Measurements from ENCODE around the gene RTKN.

RTKN gene

DNA sequence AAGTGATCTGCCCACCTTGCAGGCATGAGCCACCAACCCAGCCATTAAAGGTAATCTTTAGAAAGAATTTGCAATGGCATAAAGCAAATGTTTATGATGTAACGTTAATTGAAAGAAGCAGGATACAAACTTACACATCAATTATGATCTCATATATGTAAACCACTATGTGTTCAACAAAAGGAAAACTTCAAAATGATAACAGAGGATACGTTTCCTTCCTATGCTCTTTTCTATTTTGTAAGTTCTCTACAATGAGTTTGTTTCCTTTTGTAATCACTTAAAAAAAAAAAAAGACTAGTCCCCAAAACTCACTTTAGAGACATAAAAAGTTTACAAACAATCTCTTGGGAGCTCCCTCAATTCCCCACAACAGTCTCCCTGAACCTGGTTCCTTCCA, 21.7 kb downstream of the RTKN start:
- H3K36me3 ChIP-seq (ENCODE audit: insufficient read depth, low read length) = peaks cover 2% of the 10 kb centered on the region; the same call in 1 of the 2 replicates
- H4K20me1 ChIP-seq (ENCODE audit: insufficient read depth, low read length, poor library complexity, severe bottlenecking) = no peaks in the 10 kb centered on the region
- no peaks in the 10 kb centered on the region for H3K27me3 ChIP-seq (ENCODE audit: insufficient read depth, low read length, poor library complexity, severe bottlenecking)
- peaks cover 22% of the 10 kb centered on the region for H3K4me1 ChIP-seq (ENCODE audit: insufficient read depth, low read length, poor library complexity, severe bottlenecking)
- H3K4me2 ChIP-seq (ENCODE audit: low read depth, low read length, poor library complexity, severe bottlenecking) = peak overlapping the region; percentile 94
- no peak overlapping the region for H3K9ac ChIP-seq (ENCODE audit: low read depth, low read length, poor library complexity, severe bottlenecking)
- TF ChIP-seq, protein P1, sequence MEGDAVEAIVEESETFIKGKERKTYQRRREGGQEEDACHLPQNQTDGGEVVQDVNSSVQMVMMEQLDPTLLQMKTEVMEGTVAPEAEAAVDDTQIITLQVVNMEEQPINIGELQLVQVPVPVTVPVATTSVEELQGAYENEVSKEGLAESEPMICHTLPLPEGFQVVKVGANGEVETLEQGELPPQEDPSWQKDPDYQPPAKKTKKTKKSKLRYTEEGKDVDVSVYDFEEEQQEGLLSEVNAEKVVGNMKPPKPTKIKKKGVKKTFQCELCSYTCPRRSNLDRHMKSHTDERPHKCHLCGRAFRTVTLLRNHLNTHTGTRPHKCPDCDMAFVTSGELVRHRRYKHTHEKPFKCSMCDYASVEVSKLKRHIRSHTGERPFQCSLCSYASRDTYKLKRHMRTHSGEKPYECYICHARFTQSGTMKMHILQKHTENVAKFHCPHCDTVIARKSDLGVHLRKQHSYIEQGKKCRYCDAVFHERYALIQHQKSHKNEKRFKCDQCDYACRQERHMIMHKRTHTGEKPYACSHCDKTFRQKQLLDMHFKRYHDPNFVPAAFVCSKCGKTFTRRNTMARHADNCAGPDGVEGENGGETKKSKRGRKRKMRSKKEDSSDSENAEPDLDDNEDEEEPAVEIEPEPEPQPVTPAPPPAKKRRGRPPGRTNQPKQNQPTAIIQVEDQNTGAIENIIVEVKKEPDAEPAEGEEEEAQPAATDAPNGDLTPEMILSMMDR (conservative IDR thresholded peaks at IDR 0.05; ENCODE audit: low read length) = no peak
- no peak for TF ChIP-seq EZH2phosphoT487 (IDR thresholded peaks at IDR 0.05; ENCODE audit: borderline replicate concordance)
- H3K9me2 ChIP-seq (replicated peaks; ENCODE audit: low read depth, low read length) = no peaks in the 10 kb centered on the region
- H2AFZ ChIP-seq (ENCODE audit: low read length) = no peak overlapping the region
- H3K4me3 ChIP-seq (ENCODE audit: low read length, poor library complexity, severe bottlenecking) = no peak overlapping the region
- peaks cover 14% of the 10 kb centered on the region; the same call in 1 of the 2 replicates for H3K79me2 ChIP-seq (ENCODE audit: insufficient read depth, low read length)
- H3F3A ChIP-seq (ENCODE audit: low read depth) = no peaks in the 10 kb centered on the region
- no peaks in the 10 kb centered on the region for H3K9me3 ChIP-seq (ENCODE audit: insufficient read depth, low read depth, low read length)

DNA sequence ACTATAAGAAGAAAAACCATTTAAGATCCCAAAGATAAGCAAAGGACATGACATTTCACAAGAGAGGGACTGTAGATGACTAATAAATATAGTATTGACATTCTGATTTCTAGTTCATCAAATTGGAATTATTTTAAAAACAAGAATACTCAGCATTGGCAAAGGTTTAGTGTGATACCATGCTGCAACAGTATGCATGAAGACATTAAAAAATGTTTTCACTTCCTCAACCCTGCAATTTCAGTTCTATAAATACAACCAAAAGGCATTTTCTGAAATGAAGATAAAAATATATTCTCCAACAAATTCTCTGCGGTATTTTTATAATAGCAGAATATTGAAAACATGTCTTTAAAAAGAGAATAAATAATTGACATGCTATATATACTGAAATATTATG, 22.4 kb downstream of the RTKN start:
- Histone ChIP-seq H4K20me1 (ENCODE audit: insufficient read depth, low read length, poor library complexity, severe bottlenecking) (no peaks in the 10 kb centered on the region), H3K9me2 (replicated peaks; ENCODE audit: low read depth, low read length) (no peaks in the 10 kb centered on the region), H3K9ac (ENCODE audit: low read depth, low read length, poor library complexity, severe bottlenecking) (no peak overlapping the region), H3K27me3 (ENCODE audit: insufficient read depth, low read length, poor library complexity, severe bottlenecking) (no peaks in the 10 kb centered on the region), H3K4me2 (ENCODE audit: low read depth, low read length, poor library complexity, severe bottlenecking) (no peak overlapping the region), H3K9me3 (ENCODE audit: insufficient read depth, low read depth, low read length) (no peaks in the 10 kb centered on the region), H3K4me1 (ENCODE audit: insufficient read depth, low read length, poor library complexity, severe bottlenecking) (peaks cover 22% of the 10 kb centered on the region), H3F3A (ENCODE audit: low read depth) (no peaks in the 10 kb centered on the region), H3K36me3 (ENCODE audit: insufficient read depth, low read length) (no peaks in the 10 kb centered on the region), H2AFZ (ENCODE audit: low read length) (no peak overlapping the region), H3K79me2 (ENCODE audit: insufficient read depth, low read length) (peaks cover 14% of the 10 kb centered on the region; the same call in 1 of the 2 replicates), H3K4me3 (ENCODE audit: low read length, poor library complexity, severe bottlenecking) (no peak overlapping the region)
- TF ChIP-seq, protein P1 (conservative IDR thresholded peaks at IDR 0.05; ENCODE audit: low read length) = no peak
- TF ChIP-seq EZH2phosphoT487 (IDR thresholded peaks at IDR 0.05; ENCODE audit: borderline replicate concordance) = no peak

DNA sequence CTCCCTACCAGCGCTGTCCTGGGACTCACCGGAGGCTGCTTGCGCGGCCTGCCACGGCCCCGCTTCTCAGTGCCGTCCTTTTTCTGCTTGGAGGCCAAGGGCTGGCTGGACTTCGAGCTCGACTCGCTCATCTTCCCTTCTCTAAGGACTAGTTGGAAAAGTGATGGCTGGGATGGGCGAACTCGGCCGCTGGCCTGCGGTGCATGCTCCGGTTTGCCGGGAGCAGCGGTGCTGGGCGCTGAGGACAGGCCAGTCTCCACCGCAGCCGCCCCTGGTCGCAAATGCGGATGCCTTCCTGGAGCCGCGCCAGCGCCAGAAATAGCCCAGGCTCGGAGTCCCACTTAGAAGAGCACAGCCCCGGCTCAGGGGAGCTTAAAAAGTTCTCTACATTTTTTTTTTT, 23.4 kb downstream of the RTKN start:
- no peak overlapping the region for H3K4me3 ChIP-seq (ENCODE audit: low read length, poor library complexity, severe bottlenecking)
- no peak overlapping the region for H2AFZ ChIP-seq (ENCODE audit: low read length)
- H3K27me3 ChIP-seq (ENCODE audit: insufficient read depth, low read length, poor library complexity, severe bottlenecking) = no peaks in the 10 kb centered on the region
- no peaks in the 10 kb centered on the region for H3K9me3 ChIP-seq (ENCODE audit: insufficient read depth, low read depth, low read length)
- TF ChIP-seq EZH2phosphoT487 (IDR thresholded peaks at IDR 0.05; ENCODE audit: borderline replicate concordance) = no peak
- no peaks in the 10 kb centered on the region for H3K9me2 ChIP-seq (replicated peaks; ENCODE audit: low read depth, low read length)
- H3K79me2 ChIP-seq (ENCODE audit: insufficient read depth, low read length) = peaks cover 11% of the 10 kb centered on the region; the same call in 1 of the 2 replicates
- no peaks in the 10 kb centered on the region for H4K20me1 ChIP-seq (ENCODE audit: insufficient read depth, low read length, poor library complexity, severe bottlenecking)
- H3F3A ChIP-seq (ENCODE audit: low read depth) = no peaks in the 10 kb centered on the region
- peaks cover 22% of the 10 kb centered on the region for H3K4me1 ChIP-seq (ENCODE audit: insufficient read depth, low read length, poor library complexity, severe bottlenecking)
- H3K4me2 ChIP-seq (ENCODE audit: low read depth, low read length, poor library complexity, severe bottlenecking) = no peak overlapping the region
- no peak overlapping the region for H3K9ac ChIP-seq (ENCODE audit: low read depth, low read length, poor library complexity, severe bottlenecking)
- H3K36me3 ChIP-seq (ENCODE audit: insufficient read depth, low read length) = no peaks in the 10 kb centered on the region

DNA sequence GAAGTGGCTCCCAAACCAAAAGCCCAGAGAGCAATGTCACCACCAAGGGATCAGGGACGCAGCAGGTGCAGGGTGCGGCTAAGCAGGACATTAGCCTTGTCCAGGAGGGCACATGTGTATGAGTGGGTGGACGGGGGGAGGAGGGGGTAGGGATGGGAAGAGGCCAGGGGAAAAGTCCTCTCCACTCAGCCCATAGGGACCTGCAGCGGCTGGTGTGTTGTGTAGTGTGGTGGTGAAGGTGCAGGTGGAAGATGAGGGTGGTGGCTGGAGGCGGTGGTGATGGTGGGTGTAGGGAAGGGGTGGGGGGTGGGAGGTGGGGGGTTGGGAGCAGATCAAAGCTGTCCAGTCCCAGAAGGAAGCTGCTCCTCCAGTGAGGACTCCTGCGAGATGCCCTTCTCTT, 24.0 kb downstream of the RTKN start:
- H4K20me1 ChIP-seq (ENCODE audit: insufficient read depth, low read length, poor library complexity, severe bottlenecking) = no peaks in the 10 kb centered on the region
- H3K9ac ChIP-seq (ENCODE audit: low read depth, low read length, poor library complexity, severe bottlenecking) = no peak overlapping the region
- H3K36me3 ChIP-seq (ENCODE audit: insufficient read depth, low read length) = no peaks in the 10 kb centered on the region
- no peaks in the 10 kb centered on the region for H3F3A ChIP-seq (ENCODE audit: low read depth)
- H3K9me2 ChIP-seq (replicated peaks; ENCODE audit: low read depth, low read length) = no peaks in the 10 kb centered on the region
- no peak overlapping the region for H3K4me2 ChIP-seq (ENCODE audit: low read depth, low read length, poor library complexity, severe bottlenecking)
- H2AFZ ChIP-seq (ENCODE audit: low read length) = no peak overlapping the region
- H3K4me1 ChIP-seq (ENCODE audit: insufficient read depth, low read length, poor library complexity, severe bottlenecking) = peaks cover 17% of the 10 kb centered on the region
- no peaks in the 10 kb centered on the region for H3K9me3 ChIP-seq (ENCODE audit: insufficient read depth, low read depth, low read length)
- no peak for TF ChIP-seq EZH2phosphoT487 (IDR thresholded peaks at IDR 0.05; ENCODE audit: borderline replicate concordance)
- TF ChIP-seq, protein P1 (conservative IDR thresholded peaks at IDR 0.05; ENCODE audit: low read length) = no peak
- H3K79me2 ChIP-seq (ENCODE audit: insufficient read depth, low read length) = peaks cover 5% of the 10 kb centered on the region; the same call in 1 of the 2 replicates
- H3K4me3 ChIP-seq (ENCODE audit: low read length, poor library complexity, severe bottlenecking) = no peak overlapping the region
- H3K27me3 ChIP-seq (ENCODE audit: insufficient read depth, low read length, poor library complexity, severe bottlenecking) = no peaks in the 10 kb centered on the region

All from Loucy (cell line).